ENCODE data around the gene NYAP2.

Gene NYAP2
- total RNA-seq, result 0 to 3.5 (median 0.07) reads per million in 17 experiments

DNA sequence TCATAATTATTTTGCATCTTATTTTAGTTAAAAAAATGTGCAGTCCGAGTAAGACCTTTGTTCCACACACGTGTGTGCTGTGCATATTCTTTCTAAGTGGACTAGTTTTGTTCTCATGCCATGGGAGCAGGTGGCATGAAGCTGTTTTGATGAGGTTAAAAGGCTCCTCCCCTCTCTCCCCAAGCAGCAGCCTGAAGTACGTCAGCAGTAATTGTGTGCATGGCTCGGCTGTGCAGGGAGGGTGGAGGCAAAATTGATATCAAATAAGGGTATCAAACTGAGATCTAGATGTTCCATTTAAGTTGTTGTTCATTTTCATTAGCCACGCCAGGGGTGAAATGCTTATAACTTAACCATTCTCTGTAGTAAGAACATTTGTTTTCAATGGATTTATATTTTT, at the start of gene NYAP2:
TSS of gene NYAP2 (plus strand) at position 207 of the 400 bp plus-strand sequence. CDS start 9,171 bp downstream, outside the sequence.
- DNase-seq, result no peak

DNA sequence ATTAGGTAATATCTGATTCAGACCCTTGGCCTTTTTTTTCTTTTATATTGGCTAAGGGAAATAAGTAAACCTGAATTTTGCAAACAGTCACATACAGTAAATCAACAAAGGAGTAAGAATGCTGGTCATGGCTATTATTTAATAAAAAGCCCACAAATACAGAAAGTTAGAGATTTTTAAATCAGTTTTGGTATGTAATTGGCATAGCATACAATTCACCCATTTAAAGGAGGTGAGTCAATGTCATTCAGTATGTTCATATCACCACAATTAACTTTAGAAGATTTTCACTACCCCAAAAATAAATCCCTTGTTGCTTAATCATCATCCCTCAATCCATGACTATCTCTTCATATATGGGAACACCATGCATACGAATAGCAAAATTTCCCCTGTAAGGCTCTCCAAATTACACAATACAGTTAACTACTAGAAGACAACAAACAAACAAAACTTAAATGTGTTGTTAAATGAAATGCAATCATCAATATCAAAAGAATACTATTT, 45.9 kb upstream of the NYAP2 start:
- no peak for DNase-seq

GRCh38 chr2:225354281-225354774, 45.2 kb upstream of the NYAP2 start:
- DNase-seq, result no peak

- no peak for DNase-seq
Measured at GRCh38 chr2:225355788-225356187, 43.7 kb upstream of the NYAP2 start.

DNA sequence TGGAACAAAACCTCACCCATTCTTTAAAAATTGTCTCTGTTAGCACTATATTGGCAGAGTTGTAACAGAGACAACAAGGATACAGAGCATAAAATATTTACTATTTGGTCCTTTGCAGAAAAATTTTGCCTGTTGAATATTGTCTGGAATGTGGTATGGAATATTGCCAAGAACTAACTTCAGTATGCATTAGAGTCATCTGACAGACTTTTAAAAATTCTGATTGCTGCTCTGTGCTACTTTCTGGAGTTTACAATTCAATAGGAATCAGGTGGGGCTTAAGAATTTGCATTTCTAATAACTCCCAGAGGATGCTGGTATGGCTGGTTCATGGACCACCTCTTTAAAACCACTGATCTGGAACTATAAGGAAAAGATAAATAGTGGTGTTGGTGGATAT, 32.8 kb upstream of the NYAP2 start:
- no peak for DNase-seq

DNA sequence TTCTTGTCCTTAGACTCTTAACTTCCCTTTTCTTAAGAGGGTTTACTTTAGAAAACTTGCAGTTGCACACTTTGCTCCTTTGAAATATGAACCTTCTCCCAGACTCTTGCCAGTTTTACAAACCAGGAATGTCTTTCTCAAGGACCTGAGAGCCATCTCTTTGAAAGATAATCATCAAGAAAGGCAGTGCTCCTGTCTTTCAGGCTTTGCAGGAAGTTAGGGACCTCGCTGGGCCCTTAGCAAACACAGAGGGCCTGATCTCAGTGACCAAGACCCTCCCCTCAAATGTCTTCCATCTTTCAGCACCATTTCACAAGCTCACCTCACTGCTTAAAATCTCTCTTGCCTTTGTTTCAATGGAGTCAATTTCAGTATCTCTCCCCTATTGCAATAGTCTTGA, 32.0 kb upstream of the NYAP2 start:
- DNase-seq, result no peak

DNA sequence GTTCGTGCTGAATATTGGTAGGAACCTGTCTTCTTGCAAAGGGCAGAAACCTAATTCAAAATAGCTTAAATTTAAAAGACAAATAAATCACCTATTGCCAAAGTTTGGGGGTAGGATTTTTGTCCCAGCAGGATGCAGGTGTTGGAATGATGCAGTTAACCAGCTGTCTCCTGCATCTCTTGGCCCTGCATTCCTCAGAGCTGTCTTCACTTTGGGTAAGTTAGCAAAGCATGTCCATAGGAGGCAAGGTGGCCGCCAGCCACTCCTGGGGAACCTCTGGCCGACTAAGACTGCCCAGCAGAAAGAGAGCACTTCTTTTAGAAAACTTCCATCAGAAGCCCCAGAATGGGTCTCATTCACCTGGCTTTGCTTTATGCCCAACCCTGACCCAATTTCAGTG, 20.5 kb upstream of the NYAP2 start:
- no peak for DNase-seq

GRCh38 chr2:225379856-225380255, 19.7 kb upstream of the NYAP2 start:
- DNase-seq, result no peak

DNA sequence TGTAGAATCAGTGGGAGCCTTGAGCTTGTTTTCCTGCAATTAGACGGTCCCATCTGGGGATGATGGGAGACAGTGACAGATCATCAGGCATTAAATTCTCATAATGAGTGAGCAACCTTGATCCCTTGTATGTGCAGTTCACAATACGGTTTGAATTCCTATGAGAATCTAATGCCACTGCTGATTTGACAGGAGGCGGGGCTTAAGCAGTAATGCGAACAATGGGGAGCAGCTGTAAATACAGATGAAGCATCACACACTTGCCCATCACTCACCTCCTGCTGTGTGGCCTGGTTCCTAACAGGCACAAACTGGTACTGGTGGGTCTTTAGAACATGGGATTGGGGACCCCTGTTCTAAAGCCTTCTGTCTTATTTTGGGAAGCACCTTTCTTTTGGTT, 17.9 kb upstream of the NYAP2 start:
- DNase-seq, result no peak

- DNase-seq, result no peak
Measured at GRCh38 chr2:225398372-225398771, 1.1 kb upstream of the NYAP2 start.

DNA sequence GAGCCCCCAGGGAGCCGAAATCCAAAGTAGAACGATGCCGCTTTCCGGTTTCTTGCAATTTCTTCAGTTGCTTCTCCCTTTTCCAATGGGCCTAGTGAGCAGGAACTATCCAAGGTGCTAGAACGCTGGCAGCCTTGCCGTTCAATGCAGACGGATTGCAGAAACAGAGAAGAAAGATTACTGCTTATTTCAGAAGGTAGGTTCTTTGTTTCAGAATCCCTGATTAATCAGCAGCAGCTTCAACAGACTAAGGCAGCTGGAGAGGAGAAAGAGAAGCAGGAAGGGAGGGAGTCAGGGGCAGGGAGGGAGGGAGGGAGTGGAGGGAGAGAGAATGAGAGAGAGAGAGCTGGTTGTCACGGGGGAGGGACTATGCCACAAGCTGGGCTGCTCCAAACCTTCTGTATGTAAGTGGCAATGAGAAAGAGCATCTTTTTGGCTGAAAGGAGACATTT, 576 bp downstream of the NYAP2 start:
- DNase-seq, result peak; percentile 5 to 44 (median 26)

- no peak for DNase-seq
Measured at GRCh38 chr2:225400546-225401400, 1.3 kb downstream of the NYAP2 start.

- DNase-seq, result no peak
Measured at GRCh38 chr2:225402210-225402776, 2.8 kb downstream of the NYAP2 start.

DNA sequence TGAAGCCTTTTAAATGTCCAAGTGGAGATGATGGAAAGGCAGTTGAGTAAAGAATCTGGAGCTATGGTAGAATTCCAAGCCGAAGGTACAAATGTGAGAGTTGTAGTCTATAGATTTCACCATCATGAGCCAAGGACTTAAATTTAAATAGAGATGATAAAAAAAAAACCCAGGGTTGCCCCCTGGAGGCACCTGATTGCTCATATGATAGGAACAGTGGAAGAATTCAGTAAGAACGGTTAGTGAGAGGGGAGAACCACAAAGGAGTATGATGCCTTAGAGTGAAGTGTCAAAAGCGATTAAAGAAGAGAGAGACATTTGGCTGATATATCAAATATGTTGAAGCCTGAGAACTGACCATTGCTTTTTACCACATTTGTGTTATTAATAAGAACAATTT, 11.9 kb downstream of the NYAP2 start:
- no peak for DNase-seq

DNA sequence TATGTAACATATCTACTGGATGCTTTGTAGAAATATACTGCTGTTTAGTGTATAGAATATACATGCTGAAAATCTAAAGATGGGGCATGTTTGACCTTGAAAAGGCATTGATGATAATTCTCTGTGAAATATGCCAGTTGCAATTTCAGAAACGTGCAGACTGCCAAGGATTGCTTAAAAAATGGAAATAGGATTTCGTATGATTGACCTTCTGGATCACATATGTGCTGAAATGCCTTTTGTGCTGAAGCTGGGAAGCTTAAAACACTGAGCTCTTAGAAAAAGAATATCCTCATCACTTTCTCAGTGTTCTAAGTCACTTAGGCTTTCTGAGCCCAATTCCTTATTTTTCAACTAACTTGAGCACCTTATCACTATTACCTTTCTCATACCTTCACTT, 14.3 kb downstream of the NYAP2 start:
- no peak for DNase-seq

DNA sequence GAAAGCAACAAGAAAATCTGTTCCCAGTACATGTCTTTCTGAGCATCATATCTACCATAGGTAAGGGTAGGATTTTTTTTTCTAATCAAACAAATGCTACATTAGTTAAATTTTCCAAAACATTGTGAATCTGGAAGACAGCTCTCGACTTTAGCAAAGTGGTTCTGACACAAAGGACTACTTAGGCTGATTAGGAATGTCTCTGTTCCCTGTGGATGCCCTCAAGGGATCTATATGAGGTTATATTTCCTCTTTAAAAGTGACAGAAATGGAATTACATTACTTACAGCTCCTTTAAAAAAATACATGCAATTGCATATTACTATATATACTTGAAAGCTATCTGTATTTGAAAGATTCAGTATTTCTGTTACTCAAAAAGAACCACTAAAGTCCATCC, 15.4 kb downstream of the NYAP2 start:
- no peak for DNase-seq

- DNase-seq, result no peak
Measured at GRCh38 chr2:225415341-225415740, 15.8 kb downstream of the NYAP2 start.

DNA sequence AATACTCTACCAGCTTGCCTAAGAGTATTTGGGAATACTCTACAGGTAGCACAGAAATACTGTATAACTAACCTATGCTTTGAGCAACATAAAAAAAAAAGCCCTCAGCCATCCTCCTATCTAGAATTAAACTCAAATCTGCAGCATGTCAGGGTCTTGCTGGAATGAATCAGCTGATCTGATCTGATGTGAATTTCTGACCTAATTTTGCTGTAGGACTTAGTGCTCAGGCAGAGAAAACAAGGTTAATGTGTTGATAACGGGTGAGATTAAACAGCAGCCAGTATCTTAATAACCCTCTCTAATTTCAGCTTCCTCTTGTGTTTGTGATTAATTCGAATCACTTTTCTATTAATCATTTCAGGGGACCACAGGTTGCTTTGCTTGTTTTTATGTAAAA, 16.3 kb downstream of the NYAP2 start:
- DNase-seq, result no peak

- DNase-seq, result no peak
Measured at GRCh38 chr2:225416616-225417367, 17.3 kb downstream of the NYAP2 start.

DNA sequence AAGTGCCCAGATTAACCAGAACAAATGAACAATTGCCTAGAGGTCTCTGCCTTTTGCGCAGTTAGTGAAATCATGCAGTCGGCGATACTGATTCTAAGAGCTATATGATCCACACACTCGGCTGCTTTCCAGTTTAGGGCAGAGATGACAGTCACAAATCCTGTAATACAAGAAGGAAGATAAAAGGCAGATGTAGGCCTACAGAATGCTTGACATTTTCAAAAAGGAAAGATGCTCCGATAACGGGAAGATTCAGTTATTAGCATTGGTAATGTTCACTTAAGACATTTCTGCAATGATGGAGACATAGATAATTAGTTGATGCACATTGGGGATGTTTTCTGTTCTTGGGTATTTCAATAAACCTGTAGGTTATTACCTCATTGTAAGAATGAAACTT, 19.5 kb downstream of the NYAP2 start:
- DNase-seq, result no peak

DNA sequence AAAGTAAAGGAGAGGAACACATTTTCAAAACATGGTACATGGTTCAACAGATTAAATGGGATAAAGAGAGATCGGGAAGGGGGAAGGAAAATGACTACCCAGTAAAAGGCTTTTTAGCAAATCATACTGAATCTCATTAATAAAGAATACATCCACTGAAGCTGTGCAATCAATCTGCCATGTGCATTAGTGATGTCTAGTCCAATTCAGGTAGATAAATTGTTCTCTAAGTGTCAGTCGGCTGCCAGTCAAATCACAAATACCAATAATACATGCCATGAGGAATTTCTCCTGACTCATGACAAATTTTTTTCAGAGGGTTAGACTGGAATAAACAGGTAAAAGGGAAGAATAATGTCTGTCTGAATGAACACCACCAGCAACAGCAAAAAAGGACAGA, 22.6 kb downstream of the NYAP2 start:
- DNase-seq, result no peak

DNA sequence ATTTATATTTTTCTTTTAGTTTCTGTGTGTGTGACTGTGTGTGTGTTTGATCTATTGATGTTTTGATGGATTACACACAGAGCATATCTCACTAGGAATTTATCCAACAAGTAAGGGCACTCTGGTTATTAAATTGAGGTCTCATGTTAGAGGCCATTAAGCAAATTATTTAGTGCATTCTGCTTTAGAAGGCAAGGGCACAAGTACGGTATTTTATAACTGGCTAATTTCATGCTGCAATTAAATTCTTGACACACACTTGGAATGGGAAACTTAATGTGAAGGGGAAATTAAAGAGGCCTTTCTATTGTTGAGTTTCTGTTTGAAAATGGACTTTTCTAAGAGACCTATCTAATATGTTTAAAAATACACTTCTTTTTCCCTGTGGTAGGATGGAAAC, 25.8 kb downstream of the NYAP2 start:
- no peak for DNase-seq

DNA sequence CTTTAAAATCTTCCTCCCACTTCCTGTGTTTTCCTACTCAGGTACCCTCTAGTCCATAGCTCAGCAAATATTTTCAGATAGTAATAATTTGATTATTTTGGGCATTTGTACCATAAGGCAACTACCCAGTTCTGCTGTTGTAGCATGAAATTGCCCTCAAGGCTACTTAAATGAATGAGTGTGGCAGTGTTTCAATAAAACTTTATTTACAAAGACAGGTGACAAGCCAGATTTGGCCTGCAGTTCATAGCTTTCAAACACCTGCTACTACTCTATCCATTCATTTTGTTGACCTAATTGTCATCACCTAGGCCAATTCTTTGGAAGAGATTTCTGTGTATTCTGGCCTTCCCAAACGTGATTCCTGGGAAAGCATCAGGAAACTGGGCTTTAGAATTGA, 28.9 kb downstream of the NYAP2 start:
- DNase-seq, result no peak
